CD14-positive monocyte (primary cell): ENCODE data around the gene SERPING1. TPM values are rescaled to one million over a fixed set of nuclear protein-coding genes. Genes with fewer than 3 reads are reported as not detected.
A peak's percentile ranks its signal among the peaks of the same experiment; 100 is the strongest.

Experiments used
- DNase-seq, 3 donors: peaks; one replicate each; pipeline ENCODE4 v3.0.0-alpha.2; 2011 to 2022
- H2AFZ ChIP-seq: 2 replicates; pipeline ENCODE4 v1.6.0; 2012; ENCODE audit warnings: mild to moderate bottlenecking, low read depth, low read length, inconsistent platforms; ENCODE audit not compliant: insufficient read depth, poor library complexity, severe bottlenecking
- H3K27ac ChIP-seq, 2 donors: 1 replicate in 1 of 2; 2 replicates in 1 of 2; pipeline ENCODE4 v1.5.1; 2012 to 2013; ENCODE audit warnings: low read length in 2 of 2, control low read depth in 1 of 2, inconsistent platforms in 1 of 2, low read depth in 1 of 2, mild to moderate bottlenecking in 1 of 2
- H3K27me3 ChIP-seq, 2 donors: one replicate each; pipeline versions ENCODE4 v1.6.0 to v1.6.1; 2011 to 2013; ENCODE audit warnings: low read length in 2 of 2; ENCODE audit not compliant: control insufficient read depth in 2 of 2, insufficient read depth in 2 of 2
- H3K36me3 ChIP-seq, 2 donors: replicated peaks in 1 of 2; 1 replicate in 1 of 2; 2 replicates in 1 of 2; pipeline versions ENCODE4 v1.5.1 to v1.6.1; 2012 to 2013; ENCODE audit warnings: low read length in 2 of 2, control low read depth in 1 of 2, inconsistent platforms in 1 of 2, mild to moderate bottlenecking in 1 of 2; ENCODE audit not compliant: insufficient read depth in 2 of 2, control insufficient read depth in 1 of 2
- H3K4me1 ChIP-seq, 2 donors: 1 replicate in 1 of 2; 2 replicates in 1 of 2; pipeline versions ENCODE4 v1.5.1 to v1.6.1; 2012 to 2013; ENCODE audit warnings: low read length in 2 of 2, control low read depth in 1 of 2, inconsistent platforms in 1 of 2, mild to moderate bottlenecking in 1 of 2, moderate library complexity in 1 of 2; ENCODE audit not compliant: insufficient read depth in 2 of 2, control insufficient read depth in 1 of 2
- H3K4me2 ChIP-seq: replicated peaks from 2 replicates; pipeline ENCODE3; 2012; ENCODE audit warnings: low read length, moderate library complexity, mild to moderate bottlenecking; ENCODE audit not compliant: poor library complexity, severe bottlenecking; ENCODE audit errors: extremely low read depth
- H3K4me3 ChIP-seq, 3 experiments: fragments of 200-600 bp in 1 of 3; sonication (generic) in 1 of 3; replicated peaks in 1 of 3; 1 replicate in 2 of 3; 2 replicates in 1 of 3; pipeline ENCODE4 v1.5.1; 2011 to 2013; ENCODE audit warnings: low read length in 3 of 3, mild to moderate bottlenecking in 3 of 3, control low read depth in 2 of 3, low read depth in 2 of 3, inconsistent platforms in 1 of 3, moderate library complexity in 1 of 3
- H3K79me2 ChIP-seq: 2 replicates; pipeline ENCODE4 v1.6.0; 2012; ENCODE audit warnings: mild to moderate bottlenecking, control low read depth, inconsistent platforms, low read length, moderate library complexity; ENCODE audit not compliant: insufficient read depth
- H3K9ac ChIP-seq: 2 replicates; pipeline ENCODE4 v1.6.0; 2017; ENCODE audit warnings: low read length, mild to moderate bottlenecking; ENCODE audit not compliant: insufficient read depth, poor library complexity, severe bottlenecking
- H3K9me3 ChIP-seq, 2 donors: replicated peaks in 1 of 2; 1 replicate in 1 of 2; 2 replicates in 1 of 2; pipeline versions ENCODE4 v1.5.1 to v1.6.1; 2012 to 2013; ENCODE audit warnings: low read length in 2 of 2, control low read depth in 1 of 2; ENCODE audit not compliant: control insufficient read depth in 1 of 2, insufficient read depth in 1 of 2
- H4K20me1 ChIP-seq: 2 replicates; pipeline ENCODE4 v1.6.0; 2012; ENCODE audit warnings: mild to moderate bottlenecking, low read length, control low read depth, moderate library complexity; ENCODE audit not compliant: insufficient read depth
- H3K27ac Mint-ChIP-seq, 7 donors: one replicate each; pipeline ENCODE4 v1.8.0; 2020; ENCODE audit warnings: mild to moderate bottlenecking in 7 of 7, mixed read lengths in 7 of 7, moderate library complexity in 6 of 7, inconsistent platforms in 2 of 7
- H3K27me3 Mint-ChIP-seq, 3 donors: one replicate each; pipeline ENCODE4 v1.8.0; 2021 to 2022; ENCODE audit warnings: low read depth in 3 of 3, mild to moderate bottlenecking in 3 of 3, mixed read lengths in 3 of 3, moderate library complexity in 3 of 3, inconsistent platforms in 1 of 3
- H3K36me3 Mint-ChIP-seq, 2 donors: one replicate each; pipeline ENCODE4 v1.8.0; 2020; ENCODE audit warnings: mixed read lengths in 2 of 2, inconsistent platforms in 1 of 2, mild to moderate bottlenecking in 1 of 2
- H3K4me1 Mint-ChIP-seq: one replicate; pipeline ENCODE4 v1.8.0; 2020; ENCODE audit warnings: mild to moderate bottlenecking, mixed read lengths
- H3K4me3 Mint-ChIP-seq, 2 donors: one replicate each; pipeline ENCODE4 v1.8.0; 2020; ENCODE audit warnings: mild to moderate bottlenecking in 2 of 2, mixed read lengths in 2 of 2, moderate library complexity in 1 of 2
- H3K9me3 Mint-ChIP-seq, 7 donors: one replicate each; pipeline ENCODE4 v1.8.0; 2020 to 2022; ENCODE audit warnings: mixed read lengths in 7 of 7, mild to moderate bottlenecking in 6 of 7, moderate library complexity in 6 of 7, inconsistent platforms in 2 of 7
- WGBS: methylation state at CpG from one replicate; pipeline ENCODE4 v1.1.5; 2013; ENCODE audit warnings: missing lambda C conversion rate; ENCODE audit not compliant: insufficient coverage; 5-methylcytosine and 5-hydroxymethylcytosine counted together
- intact Hi-C, 2 donors: fragments of 100-400 bp; cut with micrococcal nuclease; formaldehyde crosslinking; loops; one replicate each; pipeline versions ENCODE4 v1.15.0 to v1.15.1; 2023
- polyA plus RNA-seq, 3 donors: library from polyadenylated mRNA; depleted of rRNA in 1 of 3; unstranded in 2 of 3; stranded (reverse) in 1 of 3; fragments of 300-500 nt in 2 of 3; fragments of >200 nt in 1 of 3; fragmentation: Illumina TruSeq in 2 of 3; gene quantifications; 1 replicate in 2 of 3; 2 replicates in 1 of 3; pipeline ENCODE4 v1.2.3, GENCODE V29; 2012 to 2021
- TF ChIP-seq, protein P1 (sequence below): fragments of 200-600 bp; IDR thresholded peaks from one replicate; pipeline ENCODE4 v1.8.0; 2022; ENCODE audit warnings: antibody characterized with exemption, mild to moderate bottlenecking

Gene SERPING1
- polyA plus RNA-seq, 3 donors = 7.3 to 10.8 (median 8.5) TPM

DNA sequence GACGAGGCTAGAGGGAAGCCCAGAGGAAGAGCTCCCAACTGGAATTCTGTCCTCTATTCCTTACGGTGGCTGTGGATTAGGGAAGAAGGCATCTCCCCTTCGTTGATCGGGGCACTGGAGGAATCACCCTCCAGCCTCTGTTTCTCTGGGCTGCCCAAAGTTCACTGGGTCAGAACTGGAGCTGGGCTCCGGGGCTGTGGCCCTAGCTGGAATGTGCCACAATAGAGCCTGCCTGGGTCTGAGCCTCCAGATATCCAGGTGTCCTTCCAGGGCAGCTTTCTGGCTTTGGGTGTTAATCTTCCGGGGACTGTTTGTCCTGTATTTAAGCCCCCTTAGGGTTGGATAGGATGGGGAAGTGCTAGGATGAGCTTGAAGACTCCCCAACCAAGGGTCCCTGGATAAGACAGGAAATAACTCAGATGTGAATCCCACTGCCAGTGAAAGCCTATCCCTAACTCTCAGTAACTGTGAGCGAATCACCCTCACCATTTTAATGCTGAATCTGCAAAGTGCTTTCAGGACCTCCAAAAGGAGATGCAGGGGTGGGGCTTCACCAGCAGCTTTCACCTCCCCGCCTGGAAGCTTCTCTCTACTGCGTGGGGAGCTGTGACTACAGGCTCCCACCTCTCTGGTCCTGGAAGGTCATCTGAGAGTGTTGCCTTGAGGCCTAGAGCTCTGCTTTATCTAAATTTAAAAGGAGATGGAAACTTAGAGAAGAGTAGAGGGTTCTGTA, 42.7 kb downstream of the SERPING1 start:
- Mint-ChIP-seq H3K4me1 (peaks cover 37% of the 10 kb centered on the region), H3K4me3 (no peak overlapping the region), H3K27ac (no peak overlapping the region), H3K36me3 (no peaks in the 10 kb centered on the region), H3K9me3 (peaks cover 0 to 5% (median 0%) of the 10 kb centered on the region in 7 donors), H3K27me3 (peaks cover 35 to 52% (median 48%) of the 10 kb centered on the region in 3 donors)
- Histone ChIP-seq H3K4me1 (peaks cover 22 to 26% of the 10 kb centered on the region in 2 donors), H3K27me3 (peaks cover 1 to 29% of the 10 kb centered on the region in 2 donors), H3K9ac (no peak overlapping the region), H3K4me3 (no peak overlapping the region), H2AFZ (peak overlapping the region; percentile 88), H3K79me2 (no peaks in the 10 kb centered on the region), H3K27ac (no peak overlapping the region), H4K20me1 (no peaks in the 10 kb centered on the region), H3K36me3 (no peaks in the 10 kb centered on the region), H3K9me3 (no peaks in the 10 kb centered on the region), H3K4me2 (no peak overlapping the region)
- WGBS = 78% methylated on average over 6 of the region's 9 CpGs
- no peak for DNase-seq
- intact Hi-C loops = loop anchor here (2.0 to 10.0 kb wide), 4 partner anchors 71 to 293 kb away; no protein-coding TSS in a partner anchor
- TF ChIP-seq, protein P1, sequence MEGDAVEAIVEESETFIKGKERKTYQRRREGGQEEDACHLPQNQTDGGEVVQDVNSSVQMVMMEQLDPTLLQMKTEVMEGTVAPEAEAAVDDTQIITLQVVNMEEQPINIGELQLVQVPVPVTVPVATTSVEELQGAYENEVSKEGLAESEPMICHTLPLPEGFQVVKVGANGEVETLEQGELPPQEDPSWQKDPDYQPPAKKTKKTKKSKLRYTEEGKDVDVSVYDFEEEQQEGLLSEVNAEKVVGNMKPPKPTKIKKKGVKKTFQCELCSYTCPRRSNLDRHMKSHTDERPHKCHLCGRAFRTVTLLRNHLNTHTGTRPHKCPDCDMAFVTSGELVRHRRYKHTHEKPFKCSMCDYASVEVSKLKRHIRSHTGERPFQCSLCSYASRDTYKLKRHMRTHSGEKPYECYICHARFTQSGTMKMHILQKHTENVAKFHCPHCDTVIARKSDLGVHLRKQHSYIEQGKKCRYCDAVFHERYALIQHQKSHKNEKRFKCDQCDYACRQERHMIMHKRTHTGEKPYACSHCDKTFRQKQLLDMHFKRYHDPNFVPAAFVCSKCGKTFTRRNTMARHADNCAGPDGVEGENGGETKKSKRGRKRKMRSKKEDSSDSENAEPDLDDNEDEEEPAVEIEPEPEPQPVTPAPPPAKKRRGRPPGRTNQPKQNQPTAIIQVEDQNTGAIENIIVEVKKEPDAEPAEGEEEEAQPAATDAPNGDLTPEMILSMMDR = no peak

DNA sequence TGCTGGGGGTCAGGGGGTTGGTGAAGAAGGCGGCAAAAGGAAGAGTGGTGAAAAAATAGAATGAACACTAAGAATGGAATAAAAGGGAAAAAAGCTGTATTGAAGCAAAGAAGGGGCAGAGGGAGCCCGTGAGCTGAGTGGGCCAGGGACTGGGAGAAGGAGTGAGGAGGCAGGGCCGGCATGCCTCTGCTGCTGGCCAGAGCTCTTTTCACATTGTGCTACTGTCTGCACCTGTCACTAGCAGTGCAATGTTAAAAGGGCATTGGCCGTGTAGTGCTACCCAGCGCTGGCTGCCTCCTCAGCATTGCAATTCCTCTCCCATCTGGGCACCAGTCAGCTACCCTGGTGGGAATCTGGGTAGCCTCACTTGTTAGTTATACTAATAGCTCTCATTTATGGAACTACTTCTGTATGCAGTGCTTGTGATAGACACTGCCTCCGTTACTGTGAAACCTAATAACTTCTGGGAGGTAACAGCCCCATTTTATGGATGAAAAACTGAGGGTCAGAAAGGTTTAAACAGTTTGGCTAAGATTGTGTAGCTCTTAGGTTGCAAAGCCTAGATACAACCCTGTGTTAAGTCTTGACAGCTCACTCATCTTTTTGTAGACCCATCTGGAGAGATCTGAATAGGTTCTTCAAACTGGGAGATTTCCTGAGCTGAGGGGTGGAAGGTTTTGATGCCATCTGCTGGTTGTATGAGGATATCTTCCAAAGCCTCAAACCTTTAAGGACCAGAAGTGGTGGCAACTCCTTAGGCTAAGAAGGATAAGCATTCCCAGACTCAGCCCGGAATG, 43.7 kb downstream of the SERPING1 start:
- H3K9me3 ChIP-seq = no peaks in the 10 kb centered on the region
- peaks cover 27 to 34% of the 10 kb centered on the region in 2 donors for H3K4me1 ChIP-seq
- peaks cover 11 to 37% of the 10 kb centered on the region in 2 donors for H3K27me3 ChIP-seq
- H3K4me2 ChIP-seq = no peak overlapping the region
- Mint-ChIP-seq H3K27ac (peak overlapping the region in 1 of 7 donors; percentile 23), H3K9me3 (peaks cover 0 to 5% (median 0%) of the 10 kb centered on the region in 7 donors), H3K27me3 (peaks cover 43 to 61% (median 57%) of the 10 kb centered on the region in 3 donors), H3K36me3 (peaks cover 0 to 8% of the 10 kb centered on the region in 2 donors), H3K4me3 (no peak overlapping the region), H3K4me1 (peaks cover 46% of the 10 kb centered on the region)
- no peak overlapping the region for H2AFZ ChIP-seq
- no peak overlapping the region for H3K27ac ChIP-seq
- TF ChIP-seq, protein P1 = peak; percentile 55
- WGBS = 23% methylated on average over 4 of the region's 7 CpGs
- no peak overlapping the region for H3K9ac ChIP-seq
- DNase-seq = peak; percentile 32 to 51 (median 46)
- intact Hi-C loops = loop anchor here (2.0 to 10.0 kb wide), 4 partner anchors 72 to 294 kb away; no protein-coding TSS in a partner anchor
- H3K4me3 ChIP-seq = no peak overlapping the region
- H4K20me1 ChIP-seq = no peaks in the 10 kb centered on the region
- no peaks in the 10 kb centered on the region for H3K36me3 ChIP-seq
- no peaks in the 10 kb centered on the region for H3K79me2 ChIP-seq
